ENCODE results near the gene CYP1A2.

Gene CYP1A2

DNA sequence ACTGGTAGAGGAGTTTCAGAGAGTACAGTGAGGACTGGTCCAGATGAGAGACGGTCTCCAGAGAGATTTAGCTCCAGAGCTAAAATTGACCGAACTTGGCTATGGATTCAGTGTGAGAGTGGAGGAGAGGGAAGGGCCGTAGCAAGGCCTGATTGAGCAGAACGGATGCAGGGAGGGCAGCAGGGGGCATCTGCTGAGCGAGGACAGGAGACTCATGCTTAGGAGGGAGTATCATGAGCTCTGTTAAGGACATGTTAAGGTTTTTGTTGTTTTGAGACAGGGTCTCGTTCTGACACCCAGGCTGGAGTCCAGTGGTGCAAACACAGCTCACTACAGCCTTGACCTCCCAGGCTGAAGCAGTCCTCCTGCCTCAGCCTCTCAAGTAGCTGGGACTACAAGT lies 56.3 kb downstream of the CYP1A2 start:
- no peak for DNase-seq (ENCODE audit: low read depth)
- no peak overlapping the region for H3K4me3 ChIP-seq (ENCODE audit: low read depth, low read length)
- TF ChIP-seq POLR2A (IDR thresholded peaks at IDR 0.05; ENCODE audit: extremely low read depth, insufficient read length) (no peak), MYC (IDR thresholded peaks at IDR 0.05; ENCODE audit: low read depth, low read length) (no peak)
- TF ChIP-seq, protein P1, sequence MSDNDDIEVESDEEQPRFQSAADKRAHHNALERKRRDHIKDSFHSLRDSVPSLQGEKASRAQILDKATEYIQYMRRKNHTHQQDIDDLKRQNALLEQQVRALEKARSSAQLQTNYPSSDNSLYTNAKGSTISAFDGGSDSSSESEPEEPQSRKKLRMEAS (IDR thresholded peaks at IDR 0.05; ENCODE audit: low read depth, low read length) = no peak
- TF ChIP-seq, protein P2, sequence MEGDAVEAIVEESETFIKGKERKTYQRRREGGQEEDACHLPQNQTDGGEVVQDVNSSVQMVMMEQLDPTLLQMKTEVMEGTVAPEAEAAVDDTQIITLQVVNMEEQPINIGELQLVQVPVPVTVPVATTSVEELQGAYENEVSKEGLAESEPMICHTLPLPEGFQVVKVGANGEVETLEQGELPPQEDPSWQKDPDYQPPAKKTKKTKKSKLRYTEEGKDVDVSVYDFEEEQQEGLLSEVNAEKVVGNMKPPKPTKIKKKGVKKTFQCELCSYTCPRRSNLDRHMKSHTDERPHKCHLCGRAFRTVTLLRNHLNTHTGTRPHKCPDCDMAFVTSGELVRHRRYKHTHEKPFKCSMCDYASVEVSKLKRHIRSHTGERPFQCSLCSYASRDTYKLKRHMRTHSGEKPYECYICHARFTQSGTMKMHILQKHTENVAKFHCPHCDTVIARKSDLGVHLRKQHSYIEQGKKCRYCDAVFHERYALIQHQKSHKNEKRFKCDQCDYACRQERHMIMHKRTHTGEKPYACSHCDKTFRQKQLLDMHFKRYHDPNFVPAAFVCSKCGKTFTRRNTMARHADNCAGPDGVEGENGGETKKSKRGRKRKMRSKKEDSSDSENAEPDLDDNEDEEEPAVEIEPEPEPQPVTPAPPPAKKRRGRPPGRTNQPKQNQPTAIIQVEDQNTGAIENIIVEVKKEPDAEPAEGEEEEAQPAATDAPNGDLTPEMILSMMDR (IDR thresholded peaks at IDR 0.05; ENCODE audit: low read depth, low read length) = no peak

Measured in NB4 (cell line).